Psoas muscle (tissue), 8 donors: ENCODE results near the gene BCAS1. TPM values are rescaled to one million over a fixed set of nuclear protein-coding genes. Genes with fewer than 3 reads are reported as not detected.

Experiments used
- ATAC-seq, 4 donors: fragments of 200-7000 bp; cut with Tn5 transposase; one replicate each; pipeline ENCODE4 v1.9.1; 2020; ENCODE audit warnings: moderate library complexity in 3 of 4, mild to moderate bottlenecking in 2 of 4
- DNase-seq, 2 donors: peaks; one replicate each; pipeline ENCODE4 v3.0.0-alpha.2; 2020
- H3K27ac ChIP-seq: fragments of 200-600 bp; one replicate; pipeline ENCODE4 v1.8.0; 2022
- H3K27me3 ChIP-seq, 3 donors: fragments of 200-600 bp in 1 of 3; one replicate each; pipeline versions ENCODE4 v1.6.1 to v1.8.0; 2013 to 2022; ENCODE audit warnings: low read length in 2 of 3, mild to moderate bottlenecking in 2 of 3, moderate library complexity in 1 of 3; ENCODE audit not compliant: insufficient read depth in 3 of 3
- H3K36me3 ChIP-seq, 2 donors: fragments of 200-600 bp in 1 of 2; one replicate each; pipeline versions ENCODE4 v1.6.1 to v1.8.0; 2013 to 2022; ENCODE audit warnings: low read depth in 1 of 2, mild to moderate bottlenecking in 1 of 2, moderate library complexity in 1 of 2; ENCODE audit not compliant: insufficient read depth in 1 of 2
- H3K4me1 ChIP-seq: fragments of 200-600 bp; one replicate; pipeline ENCODE4 v1.8.0; 2022
- H3K4me3 ChIP-seq: fragments of 200-600 bp; one replicate; pipeline ENCODE4 v1.8.0; 2022; ENCODE audit warnings: mild to moderate bottlenecking
- H3K9me3 ChIP-seq: fragments of 200-600 bp; one replicate; pipeline ENCODE4 v1.8.0; 2022
- WGBS, 3 donors: extraction: QIAGEN DNeasy Blood & Tissue Kit; methylation state at CpG; one replicate each; pipeline versions ENCODE4 v1.1.6 to v1.1.7; 2013; 5-methylcytosine and 5-hydroxymethylcytosine counted together
- intact Hi-C, 2 donors: fragments of 100-400 bp; cut with DNase I; formaldehyde crosslinking; loops; one replicate each; pipeline versions ENCODE4 v1.11.0 to v1.14.2; 2022
- polyA plus RNA-seq, 3 donors: library from polyadenylated mRNA; stranded (reverse); fragments of 200-250 nt; gene quantifications; one replicate each; pipeline ENCODE4 v1.2.3, GENCODE V29; 2013
- total RNA-seq, 4 donors: library from RNA; stranded (reverse); fragmentation: NEBNext Ultra II Directional in 2 of 4; extraction: Animal tissue kit (Norgen Biotek cat#: 25700) in 2 of 4; gene quantifications; one replicate each; pipeline versions ENCODE4 v1.2.1 to v1.2.4, GENCODE V29; 2021 to 2023
- TF ChIP-seq, protein P1 (sequence below): fragments of 200-600 bp; IDR thresholded peaks from one replicate; pipeline ENCODE4 v1.8.0; 2022; ENCODE audit warnings: antibody characterized with exemption
- donor health status: healthy with polysubstance abuse.
- donor health status: DM: no; HTN: no; CAD: no; lungs with moderate emphysema.
- donor health status: Bipolar disorder and iron deficiency.
- donor health status: healthy.
- donor health status: DM: yes; HTN: yes; CAD: no.
- donor health status: DM: no; HTN: no; CAD: no.
- donor health status: DM: no; HTN: no; CAD: no.
- donor health status: DM: yes; HTN: yes; CAD: no.

BCAS1 gene
- total and polyA plus RNA-seq, 7 donors, result 0.01 to 0.26 (median 0.16) TPM; not detected in 2

DNA sequence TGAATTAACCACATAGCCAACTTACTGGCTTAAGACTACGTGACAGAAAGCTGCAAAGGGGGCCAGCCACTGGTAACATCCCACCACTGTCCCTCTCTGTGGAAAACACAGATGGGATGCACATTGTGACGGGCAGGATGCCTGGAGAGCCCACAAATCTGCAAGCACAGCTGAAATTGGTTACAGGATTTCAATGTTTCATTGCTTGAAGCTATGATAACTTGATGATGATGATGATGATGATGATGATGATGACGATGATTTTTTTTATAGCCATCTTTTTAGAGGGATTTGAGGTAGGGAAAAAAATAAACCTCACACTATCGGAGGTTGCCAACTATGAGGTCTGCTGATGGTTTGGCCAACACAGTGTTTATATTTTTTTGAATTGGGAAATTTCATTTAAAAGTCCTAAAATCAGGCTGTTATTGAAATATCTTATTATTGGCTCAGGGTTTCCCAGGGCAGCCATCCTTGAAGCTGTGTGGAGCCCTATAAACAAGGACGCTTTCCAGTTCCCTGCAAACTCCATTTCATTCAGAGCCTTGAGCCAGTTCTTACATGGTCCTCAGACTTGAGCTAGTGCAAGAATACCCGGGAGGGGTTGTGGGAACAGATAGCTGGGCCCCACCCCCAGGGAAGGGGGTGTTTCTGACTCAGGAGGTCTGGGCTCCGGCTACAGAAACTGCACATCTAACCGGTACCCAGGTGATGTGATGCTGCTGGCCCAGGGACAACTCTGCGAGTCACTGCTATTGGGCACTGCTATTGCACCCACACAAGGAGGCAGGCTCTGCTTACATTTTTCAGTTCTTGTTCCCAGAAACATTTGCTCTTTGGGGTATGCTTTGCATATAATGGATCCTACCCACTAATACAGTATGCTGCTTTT lies 27.1 kb downstream of the BCAS1 start:
- no peaks in the 10 kb centered on the region for H3K4me1 ChIP-seq
- H3K4me3 ChIP-seq, result no peak overlapping the region
- no peak overlapping the region for H3K27ac ChIP-seq
- ATAC-seq, result no peak
- no peaks in the 10 kb centered on the region for H3K36me3 ChIP-seq
- H3K9me3 ChIP-seq, result peaks cover 10% of the 10 kb centered on the region
- DNase-seq, result no peak
- peaks cover 0 to 17% (median 0%) of the 10 kb centered on the region in 3 donors for H3K27me3 ChIP-seq
- intact Hi-C loops, result loop anchor here in 1 of 2 donors (5.0 kb wide), 1 partner anchor 1639 kb away; no protein-coding TSS in a partner anchor
- TF ChIP-seq, protein P1, sequence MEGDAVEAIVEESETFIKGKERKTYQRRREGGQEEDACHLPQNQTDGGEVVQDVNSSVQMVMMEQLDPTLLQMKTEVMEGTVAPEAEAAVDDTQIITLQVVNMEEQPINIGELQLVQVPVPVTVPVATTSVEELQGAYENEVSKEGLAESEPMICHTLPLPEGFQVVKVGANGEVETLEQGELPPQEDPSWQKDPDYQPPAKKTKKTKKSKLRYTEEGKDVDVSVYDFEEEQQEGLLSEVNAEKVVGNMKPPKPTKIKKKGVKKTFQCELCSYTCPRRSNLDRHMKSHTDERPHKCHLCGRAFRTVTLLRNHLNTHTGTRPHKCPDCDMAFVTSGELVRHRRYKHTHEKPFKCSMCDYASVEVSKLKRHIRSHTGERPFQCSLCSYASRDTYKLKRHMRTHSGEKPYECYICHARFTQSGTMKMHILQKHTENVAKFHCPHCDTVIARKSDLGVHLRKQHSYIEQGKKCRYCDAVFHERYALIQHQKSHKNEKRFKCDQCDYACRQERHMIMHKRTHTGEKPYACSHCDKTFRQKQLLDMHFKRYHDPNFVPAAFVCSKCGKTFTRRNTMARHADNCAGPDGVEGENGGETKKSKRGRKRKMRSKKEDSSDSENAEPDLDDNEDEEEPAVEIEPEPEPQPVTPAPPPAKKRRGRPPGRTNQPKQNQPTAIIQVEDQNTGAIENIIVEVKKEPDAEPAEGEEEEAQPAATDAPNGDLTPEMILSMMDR, result no peak
- WGBS, 3 donors, result 51 to 61% (median 58%) methylated on average over 9 of the region's 9 CpGs

DNA sequence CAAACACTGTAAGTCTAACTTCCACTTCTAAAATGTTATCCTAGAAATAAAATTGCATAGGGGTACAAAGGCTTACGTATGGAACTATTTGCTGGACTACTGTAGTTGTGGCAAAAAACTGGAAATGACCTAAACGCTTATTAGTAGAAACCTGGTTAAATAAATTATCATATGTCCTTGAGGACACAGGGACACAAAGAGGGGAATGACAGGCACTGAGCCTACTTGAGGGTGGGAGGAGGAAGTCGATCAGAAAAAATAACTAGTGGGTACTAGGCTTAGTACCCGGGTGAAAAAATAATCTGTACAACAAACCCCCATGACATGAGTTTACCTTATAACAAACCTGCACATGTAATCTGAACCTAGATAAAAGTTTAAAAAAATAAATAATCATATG lies 28.4 kb downstream of the BCAS1 start:
- DNase-seq (no peak), ATAC-seq (no peak)
- no peak overlapping the region for H3K27ac ChIP-seq
- no peak overlapping the region for H3K4me3 ChIP-seq
- TF ChIP-seq, protein P1, result no peak
- no peaks in the 10 kb centered on the region for H3K36me3 ChIP-seq
- H3K27me3 ChIP-seq, result peaks cover 0 to 21% (median 0%) of the 10 kb centered on the region in 3 donors
- 85 to 87% (median 87%) methylated on average over 4 of the region's 4 CpGs for WGBS, 3 donors
- H3K4me1 ChIP-seq, result no peaks in the 10 kb centered on the region
- intact Hi-C loops, result loop anchor here in 1 of 2 donors (5.0 kb wide), 1 partner anchor 1640 kb away; no protein-coding TSS in a partner anchor
- H3K9me3 ChIP-seq, result peaks cover 10% of the 10 kb centered on the region

DNA sequence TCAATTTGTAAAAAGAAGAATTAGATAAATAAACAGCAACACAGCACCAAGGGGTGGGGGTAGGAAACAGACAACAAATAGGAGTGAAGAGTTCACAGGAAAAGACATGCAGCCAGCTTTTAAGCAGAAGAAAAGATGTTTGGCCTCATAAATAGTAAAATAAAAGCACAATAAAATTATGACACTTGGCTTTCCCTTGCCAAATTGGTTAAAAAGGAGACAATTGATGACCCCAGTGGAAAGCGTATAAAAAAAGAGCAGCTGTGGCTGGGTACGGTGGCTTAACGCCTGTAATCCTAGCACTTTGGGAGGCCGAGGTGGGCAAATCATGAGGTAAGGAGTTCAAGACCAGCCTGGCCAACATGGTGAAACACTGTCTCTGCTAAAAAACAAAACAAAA lies 29.1 kb downstream of the BCAS1 start:
- Histone ChIP-seq H3K27ac (no peak overlapping the region), H3K27me3 (peaks cover 0 to 21% (median 0%) of the 10 kb centered on the region in 3 donors), H3K4me3 (no peak overlapping the region), H3K36me3 (no peaks in the 10 kb centered on the region), H3K9me3 (peaks cover 10% of the 10 kb centered on the region), H3K4me1 (no peaks in the 10 kb centered on the region)
- intact Hi-C loops, result loop anchor here in 1 of 2 donors (5.0 kb wide), 1 partner anchor 1641 kb away; no protein-coding TSS in a partner anchor
- TF ChIP-seq, protein P1, result no peak
- DNase-seq (no peak), ATAC-seq (no peak)
- 34 to 67% (median 43%) methylated on average over 4 of the region's 4 CpGs for WGBS, 3 donors

DNA sequence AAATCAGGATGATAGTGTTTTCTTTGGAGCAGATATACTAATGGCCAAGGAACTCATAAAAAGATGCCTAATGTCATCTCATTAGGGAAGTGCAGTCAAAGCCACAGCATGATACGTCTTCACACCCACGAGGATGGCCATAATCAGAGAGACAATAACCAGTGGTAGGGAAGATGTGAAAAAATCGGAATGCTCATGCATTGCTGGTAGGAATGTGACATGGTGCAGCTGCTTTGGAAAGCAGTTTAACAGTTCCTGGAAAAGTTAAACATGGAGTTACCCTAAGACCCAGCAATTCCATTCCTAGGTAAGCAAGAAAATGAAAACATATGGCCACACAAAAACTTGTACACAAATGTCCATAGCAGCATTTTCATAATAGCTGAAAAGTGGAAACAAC lies 29.9 kb downstream of the BCAS1 start:
- Histone ChIP-seq H3K4me3 (no peak overlapping the region), H3K27ac (no peak overlapping the region), H3K9me3 (peaks cover 2% of the 10 kb centered on the region), H3K27me3 (peaks cover 0 to 21% (median 0%) of the 10 kb centered on the region in 3 donors), H3K4me1 (no peaks in the 10 kb centered on the region), H3K36me3 (no peaks in the 10 kb centered on the region)
- TF ChIP-seq, protein P1, result no peak
- WGBS, 3 donors, result 21% methylated on average over 3 of the region's 3 CpGs; no CpG with 5 or more reads in 1 of the 3 donors
- DNase-seq (no peak), ATAC-seq (no peak)
- intact Hi-C loops, result loop anchor here in 1 of 2 donors (5.0 kb wide), 1 partner anchor 1642 kb away; no protein-coding TSS in a partner anchor
